CD14-positive monocyte (primary cell): ENCODE data around the gene BMERB1. TPM values are rescaled to one million over a fixed set of nuclear protein-coding genes. Genes with fewer than 3 reads are reported as not detected.

ENCODE experiments used
- DNase-seq, 3 donors: peaks; one replicate each; pipeline ENCODE4 v3.0.0-alpha.2; 2011 to 2022
- H2AFZ ChIP-seq: 2 replicates; pipeline ENCODE4 v1.6.0; 2012; ENCODE audit warnings: mild to moderate bottlenecking, low read depth, low read length, inconsistent platforms; ENCODE audit not compliant: insufficient read depth, poor library complexity, severe bottlenecking
- H3K27ac ChIP-seq, 2 donors: 1 replicate in 1 of 2; 2 replicates in 1 of 2; pipeline ENCODE4 v1.5.1; 2012 to 2013; ENCODE audit warnings: low read length in 2 of 2, control low read depth in 1 of 2, inconsistent platforms in 1 of 2, low read depth in 1 of 2, mild to moderate bottlenecking in 1 of 2
- H3K27me3 ChIP-seq, 2 donors: one replicate each; pipeline versions ENCODE4 v1.6.0 to v1.6.1; 2011 to 2013; ENCODE audit warnings: low read length in 2 of 2; ENCODE audit not compliant: control insufficient read depth in 2 of 2, insufficient read depth in 2 of 2
- H3K36me3 ChIP-seq, 2 donors: replicated peaks in 1 of 2; 1 replicate in 1 of 2; 2 replicates in 1 of 2; pipeline versions ENCODE4 v1.5.1 to v1.6.1; 2012 to 2013; ENCODE audit warnings: low read length in 2 of 2, control low read depth in 1 of 2, inconsistent platforms in 1 of 2, mild to moderate bottlenecking in 1 of 2; ENCODE audit not compliant: insufficient read depth in 2 of 2, control insufficient read depth in 1 of 2
- H3K4me1 ChIP-seq, 2 donors: 1 replicate in 1 of 2; 2 replicates in 1 of 2; pipeline versions ENCODE4 v1.5.1 to v1.6.1; 2012 to 2013; ENCODE audit warnings: low read length in 2 of 2, control low read depth in 1 of 2, inconsistent platforms in 1 of 2, mild to moderate bottlenecking in 1 of 2, moderate library complexity in 1 of 2; ENCODE audit not compliant: insufficient read depth in 2 of 2, control insufficient read depth in 1 of 2
- H3K4me2 ChIP-seq: replicated peaks from 2 replicates; pipeline ENCODE3; 2012; ENCODE audit warnings: low read length, moderate library complexity, mild to moderate bottlenecking; ENCODE audit not compliant: poor library complexity, severe bottlenecking; ENCODE audit errors: extremely low read depth
- H3K4me3 ChIP-seq, 3 experiments: fragments of 200-600 bp in 1 of 3; sonication (generic) in 1 of 3; replicated peaks in 1 of 3; 1 replicate in 2 of 3; 2 replicates in 1 of 3; pipeline ENCODE4 v1.5.1; 2011 to 2013; ENCODE audit warnings: low read length in 3 of 3, mild to moderate bottlenecking in 3 of 3, control low read depth in 2 of 3, low read depth in 2 of 3, inconsistent platforms in 1 of 3, moderate library complexity in 1 of 3
- H3K79me2 ChIP-seq: 2 replicates; pipeline ENCODE4 v1.6.0; 2012; ENCODE audit warnings: mild to moderate bottlenecking, control low read depth, inconsistent platforms, low read length, moderate library complexity; ENCODE audit not compliant: insufficient read depth
- H3K9ac ChIP-seq: 2 replicates; pipeline ENCODE4 v1.6.0; 2017; ENCODE audit warnings: low read length, mild to moderate bottlenecking; ENCODE audit not compliant: insufficient read depth, poor library complexity, severe bottlenecking
- H3K9me3 ChIP-seq, 2 donors: replicated peaks in 1 of 2; 1 replicate in 1 of 2; 2 replicates in 1 of 2; pipeline versions ENCODE4 v1.5.1 to v1.6.1; 2012 to 2013; ENCODE audit warnings: low read length in 2 of 2, control low read depth in 1 of 2; ENCODE audit not compliant: control insufficient read depth in 1 of 2, insufficient read depth in 1 of 2
- H4K20me1 ChIP-seq: 2 replicates; pipeline ENCODE4 v1.6.0; 2012; ENCODE audit warnings: mild to moderate bottlenecking, low read length, control low read depth, moderate library complexity; ENCODE audit not compliant: insufficient read depth
- H3K27ac Mint-ChIP-seq, 7 donors: one replicate each; pipeline ENCODE4 v1.8.0; 2020; ENCODE audit warnings: mild to moderate bottlenecking in 7 of 7, mixed read lengths in 7 of 7, moderate library complexity in 6 of 7, inconsistent platforms in 2 of 7
- H3K27me3 Mint-ChIP-seq, 3 donors: one replicate each; pipeline ENCODE4 v1.8.0; 2021 to 2022; ENCODE audit warnings: low read depth in 3 of 3, mild to moderate bottlenecking in 3 of 3, mixed read lengths in 3 of 3, moderate library complexity in 3 of 3, inconsistent platforms in 1 of 3
- H3K36me3 Mint-ChIP-seq, 2 donors: one replicate each; pipeline ENCODE4 v1.8.0; 2020; ENCODE audit warnings: mixed read lengths in 2 of 2, inconsistent platforms in 1 of 2, mild to moderate bottlenecking in 1 of 2
- H3K4me1 Mint-ChIP-seq: one replicate; pipeline ENCODE4 v1.8.0; 2020; ENCODE audit warnings: mild to moderate bottlenecking, mixed read lengths
- H3K4me3 Mint-ChIP-seq, 2 donors: one replicate each; pipeline ENCODE4 v1.8.0; 2020; ENCODE audit warnings: mild to moderate bottlenecking in 2 of 2, mixed read lengths in 2 of 2, moderate library complexity in 1 of 2
- H3K9me3 Mint-ChIP-seq, 7 donors: one replicate each; pipeline ENCODE4 v1.8.0; 2020 to 2022; ENCODE audit warnings: mixed read lengths in 7 of 7, mild to moderate bottlenecking in 6 of 7, moderate library complexity in 6 of 7, inconsistent platforms in 2 of 7
- WGBS: methylation state at CpG from one replicate; pipeline ENCODE4 v1.1.5; 2013; ENCODE audit warnings: missing lambda C conversion rate; ENCODE audit not compliant: insufficient coverage; 5-methylcytosine and 5-hydroxymethylcytosine counted together
- intact Hi-C, 2 donors: fragments of 100-400 bp; cut with micrococcal nuclease; formaldehyde crosslinking; loops; one replicate each; pipeline versions ENCODE4 v1.15.0 to v1.15.1; 2023
- polyA plus RNA-seq, 3 donors: library from polyadenylated mRNA; depleted of rRNA in 1 of 3; unstranded in 2 of 3; stranded (reverse) in 1 of 3; fragments of 300-500 nt in 2 of 3; fragments of >200 nt in 1 of 3; fragmentation: Illumina TruSeq in 2 of 3; gene quantifications; 1 replicate in 2 of 3; 2 replicates in 1 of 3; pipeline ENCODE4 v1.2.3, GENCODE V29; 2012 to 2021
- TF ChIP-seq, protein P1 (sequence below): fragments of 200-600 bp; IDR thresholded peaks from one replicate; pipeline ENCODE4 v1.8.0; 2022; ENCODE audit warnings: antibody characterized with exemption, mild to moderate bottlenecking

BMERB1 gene
- polyA plus RNA-seq, 3 donors = 0.11 to 0.28 (median 0.11) TPM

DNA sequence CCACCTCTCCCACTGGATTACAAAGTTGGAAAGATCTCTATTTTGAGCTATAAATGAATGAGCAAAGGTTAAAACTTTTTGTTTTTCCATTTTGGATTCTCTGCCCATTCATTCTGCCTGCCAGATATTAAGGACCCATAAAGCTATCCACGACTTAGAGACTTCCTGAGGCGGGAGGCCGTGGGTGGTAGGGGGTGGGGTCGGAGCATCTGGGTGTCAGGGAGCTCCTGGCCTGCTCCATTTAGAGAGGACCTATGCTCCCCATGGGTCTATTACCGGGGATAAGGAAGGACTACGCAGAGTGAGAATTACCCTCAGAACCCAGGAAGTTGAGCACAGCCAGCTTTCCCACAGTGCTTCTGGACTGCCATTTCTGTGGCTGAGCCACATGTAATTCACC, 162.7 kb downstream of the BMERB1 start:
- H3K27me3 ChIP-seq = no peaks in the 10 kb centered on the region
- peak overlapping the region in 1 of 2 donors; percentile 41 for H3K27ac ChIP-seq

DNA sequence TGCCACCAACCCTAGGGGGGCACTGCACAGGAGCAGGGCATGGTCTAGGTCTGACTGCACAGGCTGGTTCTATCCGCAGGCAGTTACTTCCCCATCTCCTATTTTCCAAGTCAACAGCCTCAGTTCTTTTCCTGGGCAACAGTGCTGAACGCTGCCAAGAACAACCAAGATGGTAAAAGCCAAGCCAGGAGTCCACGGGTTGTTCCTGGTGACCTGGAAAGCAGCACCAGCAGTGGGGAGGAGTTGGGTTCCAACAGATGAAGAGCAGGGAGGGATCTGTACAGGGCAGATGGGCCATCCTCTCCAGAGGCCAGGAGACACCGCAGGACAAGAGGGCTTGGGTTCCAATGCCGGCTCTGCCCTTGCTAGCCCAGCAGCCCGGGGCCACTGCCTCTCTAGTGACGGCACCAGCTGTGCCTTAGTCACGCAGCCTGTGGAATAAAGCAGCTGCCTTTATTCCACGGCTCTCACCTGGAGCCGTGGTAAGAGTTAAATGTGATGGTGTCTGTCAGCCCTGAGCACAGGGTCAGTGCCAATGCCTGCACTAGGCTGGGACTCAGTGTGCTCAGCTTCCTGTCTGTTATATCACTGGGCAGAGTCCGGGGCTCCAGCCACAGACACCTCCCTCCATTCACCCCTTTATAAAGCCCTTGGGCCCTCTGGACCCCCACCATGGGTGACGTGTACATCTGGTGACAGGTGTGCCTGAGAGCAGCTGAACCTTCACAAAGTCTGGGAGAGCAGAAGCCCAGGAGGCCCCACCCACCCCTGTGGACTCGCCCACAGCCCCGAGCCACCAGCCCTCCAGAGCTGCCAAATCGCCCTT, 163.6 kb downstream of the BMERB1 start:
- H3K79me2 ChIP-seq = no peaks in the 10 kb centered on the region
- H3K9me3 Mint-ChIP-seq = no peaks in the 10 kb centered on the region
- no peaks in the 10 kb centered on the region for H3K9me3 ChIP-seq
- H3K4me3 Mint-ChIP-seq = no peak overlapping the region
- peak overlapping the region in 2 of 7 donors; percentile 64 to 69 for H3K27ac Mint-ChIP-seq
- no peak overlapping the region for H2AFZ ChIP-seq
- H3K27me3 Mint-ChIP-seq = no peaks in the 10 kb centered on the region
- intact Hi-C loops = loop anchor here (10.0 kb wide), 2 partner anchors 73 to 77 kb away; no protein-coding TSS in a partner anchor
- peaks cover 76 to 86% of the 10 kb centered on the region in 2 donors for H3K36me3 ChIP-seq
- peaks cover 90 to 96% of the 10 kb centered on the region in 2 donors for H3K36me3 Mint-ChIP-seq
- DNase-seq = no peak
- no peaks in the 10 kb centered on the region for H3K27me3 ChIP-seq
- TF ChIP-seq, protein P1, sequence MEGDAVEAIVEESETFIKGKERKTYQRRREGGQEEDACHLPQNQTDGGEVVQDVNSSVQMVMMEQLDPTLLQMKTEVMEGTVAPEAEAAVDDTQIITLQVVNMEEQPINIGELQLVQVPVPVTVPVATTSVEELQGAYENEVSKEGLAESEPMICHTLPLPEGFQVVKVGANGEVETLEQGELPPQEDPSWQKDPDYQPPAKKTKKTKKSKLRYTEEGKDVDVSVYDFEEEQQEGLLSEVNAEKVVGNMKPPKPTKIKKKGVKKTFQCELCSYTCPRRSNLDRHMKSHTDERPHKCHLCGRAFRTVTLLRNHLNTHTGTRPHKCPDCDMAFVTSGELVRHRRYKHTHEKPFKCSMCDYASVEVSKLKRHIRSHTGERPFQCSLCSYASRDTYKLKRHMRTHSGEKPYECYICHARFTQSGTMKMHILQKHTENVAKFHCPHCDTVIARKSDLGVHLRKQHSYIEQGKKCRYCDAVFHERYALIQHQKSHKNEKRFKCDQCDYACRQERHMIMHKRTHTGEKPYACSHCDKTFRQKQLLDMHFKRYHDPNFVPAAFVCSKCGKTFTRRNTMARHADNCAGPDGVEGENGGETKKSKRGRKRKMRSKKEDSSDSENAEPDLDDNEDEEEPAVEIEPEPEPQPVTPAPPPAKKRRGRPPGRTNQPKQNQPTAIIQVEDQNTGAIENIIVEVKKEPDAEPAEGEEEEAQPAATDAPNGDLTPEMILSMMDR = no peak
- no peaks in the 10 kb centered on the region for H4K20me1 ChIP-seq
- no peak overlapping the region for H3K4me2 ChIP-seq
- 97% methylated on average over 9 of the region's 15 CpGs for WGBS
- peaks cover 36% of the 10 kb centered on the region for H3K4me1 Mint-ChIP-seq
- no peak overlapping the region for H3K4me3 ChIP-seq
- H3K9ac ChIP-seq = no peak overlapping the region
- H3K4me1 ChIP-seq = peaks cover 32 to 33% of the 10 kb centered on the region in 2 donors
- peak overlapping the region in 1 of 2 donors; percentile 41 for H3K27ac ChIP-seq

More for the DNA sequence above, 162.7 kb downstream of the BMERB1 start:
- Mint-ChIP-seq H3K4me3 (no peak overlapping the region), H3K4me1 (peaks cover 44% of the 10 kb centered on the region), H3K36me3 (peaks cover 83 to 88% of the 10 kb centered on the region in 2 donors), H3K9me3 (no peaks in the 10 kb centered on the region), H3K27me3 (no peaks in the 10 kb centered on the region), H3K27ac (peak overlapping the region in 4 of 7 donors; percentile 28 to 77 (median 44))
- H3K36me3 ChIP-seq = peaks cover 67 to 77% of the 10 kb centered on the region in 2 donors
- intact Hi-C loops = loop anchor here (10.0 kb wide), 2 partner anchors 72 to 78 kb away; no protein-coding TSS in a partner anchor
- no peaks in the 10 kb centered on the region for H3K79me2 ChIP-seq
- no peaks in the 10 kb centered on the region for H3K9me3 ChIP-seq
- TF ChIP-seq, protein P1 = no peak
- H3K9ac ChIP-seq = no peak overlapping the region
- no peak overlapping the region for H3K4me3 ChIP-seq
- H2AFZ ChIP-seq = no peak overlapping the region
- no peak for DNase-seq
- no peak overlapping the region for H3K4me2 ChIP-seq
- H4K20me1 ChIP-seq = no peaks in the 10 kb centered on the region
- WGBS = 100% methylated on average over 1 of the region's 6 CpGs
- peaks cover 41 to 42% of the 10 kb centered on the region in 2 donors for H3K4me1 ChIP-seq
